Stimulated activated naive B cell treated with anti-CD40 and anti-IgM and Interleukin-4, amounts not matched to agents 10 μg/mL and 1 μg/mL and 100 μg/mL, for 72 hours (primary cell): ENCODE data around the gene PRPH.
"Not testable (repeated sequence)": the region's sequence is repeated elsewhere in the genome, so short reads cannot be mapped to it uniquely, and the experiment has no call there.

Experiments used
- ATAC-seq, 2 donors: fragments of 150-1000 bp; cut with Tn5 transposase; replicated peaks; 2 replicates each; pipeline ENCODE4 v1.10.0; 2021; ENCODE audit warnings: moderate library complexity in 1 of 2
- DNase-seq: peaks from one replicate; pipeline ENCODE4 v3.0.0; 2021
- H3K27ac Mint-ChIP-seq: one replicate; pipeline ENCODE4 v1.8.0; 2022; ENCODE audit warnings: mild to moderate bottlenecking, mixed read lengths
- H3K27me3 Mint-ChIP-seq, 2 donors: one replicate each; pipeline ENCODE4 v1.8.0; 2022; ENCODE audit warnings: mixed read lengths in 2 of 2
- H3K36me3 Mint-ChIP-seq, 2 donors: one replicate each; pipeline ENCODE4 v1.8.0; 2022; ENCODE audit warnings: mixed read lengths in 2 of 2, mild to moderate bottlenecking in 1 of 2
- H3K4me1 Mint-ChIP-seq, 2 donors: one replicate each; pipeline ENCODE4 v1.8.0; 2022; ENCODE audit warnings: mixed read lengths in 2 of 2, mild to moderate bottlenecking in 1 of 2
- H3K4me3 Mint-ChIP-seq, 2 donors: one replicate each; pipeline ENCODE4 v1.8.0; 2022; ENCODE audit warnings: mild to moderate bottlenecking in 2 of 2, mixed read lengths in 2 of 2, moderate library complexity in 1 of 2
- H3K9me3 Mint-ChIP-seq, 2 donors: one replicate each; pipeline ENCODE4 v1.8.0; 2022; ENCODE audit warnings: mixed read lengths in 2 of 2, mild to moderate bottlenecking in 1 of 2

The PRPH gene

GRCh38 chr12:49298160-49298559, 3.2 kb downstream of the PRPH start:
- Mint-ChIP-seq H3K27ac (no peak overlapping the region), H3K4me1 (peaks cover 25 to 27% of the 10 kb centered on the region in 2 donors), H3K9me3 (no peaks in the 10 kb centered on the region), H3K36me3 (peaks cover 0 to 3% of the 10 kb centered on the region in 2 donors), H3K27me3 (peaks cover 65 to 87% of the 10 kb centered on the region in 2 donors), H3K4me3 (peak overlapping the region in 1 of 2 donors; percentile 25)
- ATAC-seq (peak in 1 of 2 donors; percentile 43), DNase-seq (no peak)

- peaks cover 56 to 69% of the 10 kb centered on the region in 2 donors for H3K27me3 Mint-ChIP-seq
- H3K27ac Mint-ChIP-seq: no peak overlapping the region
Observed at GRCh38 chr12:49301760-49302159, 6.8 kb downstream of the PRPH start.

DNA sequence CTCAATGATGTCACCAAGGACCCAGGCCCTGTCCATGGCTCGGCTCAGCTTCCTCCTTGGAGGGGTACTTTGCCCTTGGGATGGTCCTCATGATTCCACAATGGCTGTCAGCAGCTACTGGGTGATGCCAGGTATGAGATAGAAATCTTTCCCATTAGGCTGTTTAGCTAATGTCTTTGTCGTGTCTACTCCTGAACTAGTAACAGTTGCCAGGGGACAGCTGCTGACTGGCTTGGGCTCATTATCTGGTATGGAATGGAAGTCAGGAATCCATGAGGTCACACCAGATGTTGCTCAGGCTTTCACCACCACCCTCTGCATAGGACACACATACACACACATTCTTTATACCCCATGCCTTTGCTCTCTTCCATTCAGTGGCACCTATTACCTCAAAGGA, 9.2 kb downstream of the PRPH start:
- no peak overlapping the region for H3K4me3 Mint-ChIP-seq
- H3K36me3 Mint-ChIP-seq: no peaks in the 10 kb centered on the region
- peaks cover 42 to 65% of the 10 kb centered on the region in 2 donors for H3K27me3 Mint-ChIP-seq
- DNase-seq (no peak), ATAC-seq (no peak)
- H3K4me1 Mint-ChIP-seq: no peaks in the 10 kb centered on the region
- no peaks in the 10 kb centered on the region for H3K9me3 Mint-ChIP-seq
- H3K27ac Mint-ChIP-seq: no peak overlapping the region

More at GRCh38 chr12:49301760-49302159, 6.8 kb downstream of the PRPH start:
- ATAC-seq: peak in 1 of 2 donors; percentile 28
- Mint-ChIP-seq H3K4me3 (no peak overlapping the region), H3K4me1 (peaks cover 12 to 20% of the 10 kb centered on the region in 2 donors), H3K9me3 (no peaks in the 10 kb centered on the region), H3K36me3 (peaks cover 0 to under 1% of the 10 kb centered on the region in 2 donors)
- no peak for DNase-seq

DNA sequence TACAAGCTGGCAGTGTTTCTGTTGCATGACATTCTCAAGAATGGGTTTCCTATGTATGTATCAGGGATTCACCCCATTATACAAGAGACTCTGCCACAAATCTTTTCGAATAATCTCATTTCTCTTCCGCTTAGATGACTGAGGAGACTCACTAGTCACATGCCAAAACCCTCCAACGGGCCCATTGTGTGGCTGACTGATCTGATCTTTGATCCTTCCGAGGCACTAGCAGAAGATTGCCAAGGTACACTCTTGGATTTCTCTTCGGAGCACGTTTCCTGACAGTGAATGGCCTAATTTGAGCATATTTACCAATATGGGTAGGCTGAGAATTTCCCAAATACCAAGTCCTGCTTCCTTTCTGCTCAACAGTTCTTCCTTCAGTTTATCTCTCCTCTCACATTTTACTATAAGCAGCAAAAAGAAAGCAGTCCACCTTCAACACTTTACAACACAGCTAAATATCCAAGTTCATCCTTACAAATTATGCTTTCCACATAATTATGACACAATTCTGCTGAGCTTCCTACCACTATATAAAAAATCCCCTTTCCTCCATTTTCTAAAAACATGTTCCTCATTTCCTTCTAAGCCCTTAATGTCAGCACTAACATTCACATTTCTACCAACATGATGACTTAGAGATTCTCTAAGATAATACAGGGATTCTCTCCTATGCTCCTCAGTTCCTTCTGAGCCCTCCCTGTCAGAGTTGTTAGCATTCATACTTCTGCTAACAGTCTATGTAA, 11.0 kb downstream of the PRPH start:
- H3K27me3 Mint-ChIP-seq: peaks cover 43 to 74% of the 10 kb centered on the region in 2 donors
- ATAC-seq: no peak

DNA sequence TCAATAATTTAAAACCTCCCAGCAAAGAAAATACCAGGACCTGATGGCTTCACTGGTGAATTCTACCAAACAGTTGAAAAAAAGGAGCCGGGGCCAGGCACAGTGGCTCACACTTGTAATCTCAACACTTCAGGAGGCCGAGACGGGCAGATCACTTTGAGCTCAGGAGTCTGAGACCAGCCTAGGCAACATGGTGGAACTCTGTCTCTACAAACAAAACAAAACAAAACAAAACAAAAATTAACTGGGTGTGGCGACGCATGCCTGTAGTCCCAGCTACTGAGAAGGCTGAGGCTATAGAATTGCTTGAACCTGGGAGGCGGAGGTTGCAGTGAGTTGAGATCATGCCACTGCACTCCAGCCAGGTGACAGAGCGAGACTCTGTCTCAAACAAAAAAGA, 14.4 kb downstream of the PRPH start:
- H3K27me3 Mint-ChIP-seq: peaks cover 29 to 70% of the 10 kb centered on the region in 2 donors

More for the DNA sequence above, 11.0 kb downstream of the PRPH start:
- no peak overlapping the region for H3K4me3 Mint-ChIP-seq
- H3K4me1 Mint-ChIP-seq: no peaks in the 10 kb centered on the region
- DNase-seq: no peak
- no peaks in the 10 kb centered on the region for H3K36me3 Mint-ChIP-seq
- H3K9me3 Mint-ChIP-seq: no peaks in the 10 kb centered on the region
- no peak overlapping the region for H3K27ac Mint-ChIP-seq

DNA sequence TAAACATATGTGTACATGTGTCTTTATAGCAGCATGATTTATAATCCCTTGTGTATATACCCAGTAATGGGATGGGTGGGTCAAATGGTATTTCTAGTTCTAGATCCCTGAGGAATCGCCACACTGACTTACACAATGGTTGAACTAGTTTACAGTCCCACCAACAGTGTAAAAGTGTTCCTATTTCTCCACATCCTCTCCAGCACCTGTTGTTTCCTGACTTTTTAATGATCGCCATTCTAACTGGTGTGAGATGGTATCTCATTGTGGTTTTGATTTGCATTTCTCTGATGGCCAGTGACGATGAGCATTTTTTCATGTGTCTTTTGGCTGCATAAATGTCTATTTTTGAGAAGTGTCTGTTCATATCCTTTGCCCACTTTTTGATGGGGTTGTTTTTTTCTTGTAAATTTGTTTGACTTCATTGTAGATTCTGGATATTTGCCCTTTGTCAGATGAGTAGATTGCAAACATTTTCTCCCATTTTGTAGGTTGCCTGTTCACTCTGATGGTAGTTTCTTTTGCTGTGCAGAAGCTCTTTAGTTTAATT, 15.6 kb downstream of the PRPH start:
- DNase-seq, H3K36me3 Mint-ChIP-seq, ATAC-seq, H3K27ac Mint-ChIP-seq, H3K4me3 Mint-ChIP-seq, H3K9me3 Mint-ChIP-seq, H3K4me1 Mint-ChIP-seq: not testable (repeated sequence)
- peaks cover 27 to 74% of the 10 kb centered on the region in 2 donors for H3K27me3 Mint-ChIP-seq

More for the DNA sequence above, 14.4 kb downstream of the PRPH start:
- H3K9me3 Mint-ChIP-seq: no peaks in the 10 kb centered on the region
- no peaks in the 10 kb centered on the region for H3K4me1 Mint-ChIP-seq
- H3K27ac Mint-ChIP-seq: no peak overlapping the region
- DNase-seq (no peak), ATAC-seq (no peak)
- no peaks in the 10 kb centered on the region for H3K36me3 Mint-ChIP-seq
- H3K4me3 Mint-ChIP-seq: no peak overlapping the region

GRCh38 chr12:49314811-49315210, 19.9 kb downstream of the PRPH start:
- ATAC-seq (no peak), DNase-seq (no peak)
- Mint-ChIP-seq H3K27ac (no peak overlapping the region), H3K4me1 (no peaks in the 10 kb centered on the region), H3K4me3 (no peak overlapping the region), H3K36me3 (no peaks in the 10 kb centered on the region), H3K9me3 (no peaks in the 10 kb centered on the region), H3K27me3 (peaks cover 12 to 34% of the 10 kb centered on the region in 2 donors)

GRCh38 chr12:49317118-49317517, 22.2 kb downstream of the PRPH start:
- H3K4me1 Mint-ChIP-seq, H3K27ac Mint-ChIP-seq, H3K9me3 Mint-ChIP-seq, ATAC-seq, DNase-seq, H3K36me3 Mint-ChIP-seq, H3K4me3 Mint-ChIP-seq: not testable (repeated sequence)
- peaks cover 9 to 16% of the 10 kb centered on the region in 2 donors for H3K27me3 Mint-ChIP-seq

DNA sequence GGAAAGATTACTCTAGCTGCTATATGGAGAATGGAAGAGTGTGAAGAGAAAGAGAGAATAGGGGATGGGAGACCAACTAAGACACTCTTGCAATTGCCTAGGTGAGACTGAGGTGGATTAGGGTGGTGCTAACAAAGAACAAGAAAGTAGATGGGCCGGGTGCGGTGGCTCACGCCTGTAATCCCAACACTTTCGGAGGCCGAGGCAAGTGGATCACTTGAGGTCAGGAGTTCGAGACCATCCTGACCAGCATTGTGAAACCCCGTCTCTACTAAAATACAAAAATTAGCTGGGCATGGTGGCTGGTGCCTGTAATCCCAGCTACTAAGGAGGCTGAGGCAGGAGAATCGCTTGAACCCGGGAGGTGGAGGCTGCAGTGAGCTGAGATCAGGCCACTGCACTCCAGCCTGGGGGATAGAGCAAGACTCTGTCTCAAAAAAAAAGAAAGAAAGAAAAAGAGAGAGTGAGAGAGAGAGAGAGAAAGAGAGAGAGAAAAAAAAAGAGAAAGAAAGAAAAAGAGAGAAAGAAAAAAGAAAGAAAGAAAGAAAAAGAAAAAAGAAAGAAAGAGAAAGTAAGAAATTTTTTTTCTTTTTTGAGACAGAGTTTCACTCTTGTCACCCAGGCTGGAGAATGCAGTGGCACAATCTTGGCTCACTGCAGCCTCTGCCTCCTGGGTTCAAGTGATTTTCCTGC, 25.6 kb downstream of the PRPH start:
- not testable (repeated sequence) for H3K27me3 Mint-ChIP-seq, ATAC-seq, H3K9me3 Mint-ChIP-seq, H3K27ac Mint-ChIP-seq, DNase-seq, H3K36me3 Mint-ChIP-seq
- peaks cover 15 to 21% of the 10 kb centered on the region in 2 donors for H3K4me1 Mint-ChIP-seq
- peak overlapping the region in 1 of 2 donors; percentile 36 for H3K4me3 Mint-ChIP-seq

GRCh38 chr12:49322367-49322707, 27.4 kb downstream of the PRPH start:
- Mint-ChIP-seq H3K4me3 (peak overlapping the region; percentile 98 to 99), H3K27ac (peak overlapping the region; percentile 71), H3K27me3 (no peaks in the 10 kb centered on the region), H3K36me3 (no peaks in the 10 kb centered on the region), H3K9me3 (no peaks in the 10 kb centered on the region), H3K4me1 (peaks cover 15 to 21% of the 10 kb centered on the region in 2 donors)
- DNase-seq: no peak
- no peak for ATAC-seq

DNA sequence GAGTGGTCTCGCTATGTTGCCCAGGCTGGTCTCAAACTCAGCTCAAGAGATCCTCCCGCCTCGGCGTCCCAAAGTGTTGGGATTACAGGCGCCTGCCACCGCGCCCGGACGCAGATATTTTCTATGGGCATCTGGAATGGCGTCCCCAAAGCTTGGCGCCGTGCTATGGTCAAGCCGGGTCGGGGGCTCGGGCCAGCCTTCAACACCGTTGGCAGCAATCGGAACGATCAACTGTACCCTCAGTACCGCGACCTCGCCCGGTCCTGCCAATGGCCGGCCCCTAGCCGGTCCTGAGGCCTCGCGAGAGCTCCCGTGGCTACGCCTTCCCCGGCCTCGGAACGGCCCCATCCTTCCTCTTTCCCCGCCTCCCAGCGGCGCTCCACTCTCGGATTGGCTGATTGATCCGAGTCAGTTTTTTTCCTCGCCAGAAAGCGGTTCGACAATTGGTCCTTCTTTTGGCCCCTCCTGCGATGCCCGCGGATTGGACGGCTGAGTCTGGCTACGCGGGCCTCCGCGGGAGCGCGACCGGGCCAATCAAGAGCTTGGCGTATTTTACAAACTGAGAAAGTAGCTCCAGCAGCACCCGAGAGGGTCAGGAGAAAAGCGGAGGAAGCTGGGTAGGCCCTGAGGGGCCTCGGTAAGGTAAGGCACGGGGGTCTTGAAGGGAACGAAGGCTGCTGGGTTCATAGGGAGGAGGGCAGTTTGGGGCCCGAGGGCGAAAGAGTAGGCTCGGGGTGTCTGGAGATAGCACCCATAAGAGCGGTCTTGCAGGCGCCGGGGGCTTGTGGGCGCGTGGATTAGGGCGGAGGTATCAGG, 28.0 kb downstream of the PRPH start, which contains the start of gene TROAP:
Gene TROAP (plus strand): TSS at position 548 of the 816 bp plus-strand sequence. CDS start 354 bp downstream, outside the sequence.
- Mint-ChIP-seq H3K9me3 (no peaks in the 10 kb centered on the region), H3K36me3 (peaks cover 0 to 3% of the 10 kb centered on the region in 2 donors), H3K4me3 (peak within 1 kb of the TSS; percentile 98 to 99), H3K4me1 (peaks cover 15 to 21% of the 10 kb centered on the region in 2 donors), H3K27ac (peak within 1 kb of the TSS; percentile 97), H3K27me3 (no peaks in the 10 kb centered on the region)
- ATAC-seq (peak; percentile 98 to 99), DNase-seq (peak; percentile 98)

DNA sequence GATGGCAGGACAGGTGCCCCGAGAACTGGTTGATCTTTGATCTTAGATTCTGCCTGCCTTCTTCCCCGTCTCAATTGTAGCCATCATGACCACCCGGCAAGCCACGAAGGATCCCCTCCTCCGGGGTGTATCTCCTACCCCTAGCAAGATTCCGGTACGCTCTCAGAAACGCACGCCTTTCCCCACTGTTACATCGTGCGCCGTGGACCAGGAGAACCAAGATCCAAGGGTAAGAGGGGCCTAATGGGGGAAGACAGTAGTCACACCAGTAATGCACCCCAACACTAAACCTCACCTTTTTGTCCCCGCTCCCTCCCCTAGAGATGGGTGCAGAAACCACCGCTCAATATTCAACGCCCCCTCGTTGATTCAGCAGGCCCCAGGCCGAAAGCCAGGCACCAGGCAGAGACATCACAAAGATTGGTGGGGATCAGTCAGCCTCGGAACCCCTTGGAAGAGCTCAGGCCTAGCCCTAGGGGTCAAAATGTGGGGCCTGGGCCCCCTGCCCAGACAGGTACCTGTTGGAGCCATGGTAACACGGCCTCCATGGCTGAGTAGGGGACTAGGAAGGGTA, 28.7 kb downstream of the PRPH start:
- peak overlapping the region; percentile 98 to 99 for H3K4me3 Mint-ChIP-seq
- peak overlapping the region; percentile 84 for H3K27ac Mint-ChIP-seq
- no peaks in the 10 kb centered on the region for H3K27me3 Mint-ChIP-seq
- DNase-seq: no peak
- ATAC-seq: no peak
- H3K9me3 Mint-ChIP-seq: no peaks in the 10 kb centered on the region
- H3K36me3 Mint-ChIP-seq: peaks cover 0 to 4% of the 10 kb centered on the region in 2 donors
- peaks cover 15 to 21% of the 10 kb centered on the region in 2 donors for H3K4me1 Mint-ChIP-seq

DNA sequence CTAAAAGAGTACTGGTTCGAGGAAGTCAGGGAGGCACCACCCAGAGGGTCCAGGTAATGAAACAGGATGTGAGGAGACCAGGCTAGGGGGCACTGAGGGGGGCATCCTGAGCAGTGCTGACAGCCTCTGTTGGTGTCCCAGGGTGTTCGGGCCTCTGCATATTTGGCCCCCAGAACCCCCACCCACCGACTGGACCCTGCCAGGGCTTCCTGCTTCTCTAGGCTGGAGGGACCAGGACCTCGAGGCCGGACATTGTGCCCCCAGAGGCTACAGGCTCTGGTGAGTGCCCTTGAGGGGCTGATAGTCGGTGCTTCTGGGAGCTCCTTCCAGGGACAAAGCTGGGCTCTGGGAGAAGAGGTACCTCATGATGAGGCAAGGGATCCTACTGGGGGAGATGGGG, 30.7 kb downstream of the PRPH start:
- ATAC-seq: no peak
- H3K9me3 Mint-ChIP-seq: no peaks in the 10 kb centered on the region
- peaks cover 0 to 4% of the 10 kb centered on the region in 2 donors for H3K36me3 Mint-ChIP-seq
- no peaks in the 10 kb centered on the region for H3K27me3 Mint-ChIP-seq
- no peak for DNase-seq
- H3K27ac Mint-ChIP-seq: peak overlapping the region; percentile 38
- H3K4me1 Mint-ChIP-seq: peaks cover 13 to 21% of the 10 kb centered on the region in 2 donors
- H3K4me3 Mint-ChIP-seq: no peak overlapping the region
